HCT116 (cell line): ENCODE results near the gene POLR2A. TPM values are rescaled to one million over a fixed set of nuclear protein-coding genes. Genes with fewer than 3 reads are reported as not detected.

ENCODE experiments used
- ATAC-seq: fragments of 200-7000 bp; cut with Tn5 transposase; 2 replicates; pipeline ENCODE4 v1.9.1; 2020; ENCODE audit warnings: mild to moderate bottlenecking, moderate library complexity
- BruUV-seq: library from RNA; stranded (reverse); fragments of 400-500 nt; replicated peaks from 2 replicates; lab custom pipeline; 2021; lab: Mats Ljungman, UMichigan
- CTCF ChIA-PET: fragments of 300-600 bp; sonication (Branson Sonifier 250); formaldehyde crosslinking; loops from one replicate; lab custom pipeline; 2021; ENCODE audit warnings: antibody characterized with exemption; lab: Charles Lee
- POLR2A ChIA-PET: fragments of 300-600, 350-600 bp; sonication (Branson Sonifier 250); formaldehyde crosslinking; loops from one replicate; lab custom pipeline; 2021; ENCODE audit warnings: antibody characterized with exemption; lab: Charles Lee
- RAD21 ChIA-PET, 2 experiments: fragments of 300-600 bp; sonication (Branson Sonifier 250); formaldehyde crosslinking; loops; one replicate each; lab custom pipeline; 2023; ENCODE audit warnings: low total read pairs in 2 of 2; ENCODE audit not compliant: uncharacterized antibody in 2 of 2, unreplicated experiment in 2 of 2, low non-redundant PET in 1 of 2; lab: Charles Lee
- DNase-seq: peaks from one replicate; pipeline ENCODE4 v3.0.0-alpha.2; 2010; ENCODE audit warnings: low read depth, low spot score
- H2AFZ ChIP-seq: fragments of 200-600 bp; shearing (Covaris generic), sonication (generic); 2 replicates; pipeline ENCODE4 v1.6.1; 2017; ENCODE audit warnings: low read depth, mixed run types, mixed read lengths, antibody characterized with exemption, low read length; ENCODE audit not compliant: poor library complexity, severe bottlenecking
- H3K27ac ChIP-seq: 2 replicates; pipeline ENCODE4 v1.5.1; 2012; ENCODE audit warnings: low read depth, low read length
- H3K27me3 ChIP-seq: fragments of 200-600 bp; sonication (generic); 2 replicates; pipeline ENCODE4 v1.6.1; 2016; ENCODE audit warnings: mixed run types, low read length, mixed read lengths; ENCODE audit not compliant: insufficient read depth
- H3K36me3 ChIP-seq, 2 experiments: fragments of 200-500 bp in 1 of 2; fragments of 200-600 bp in 1 of 2; sonication (Bioruptor generic) in 1 of 2; sonication (generic) in 1 of 2; 2 replicates each; pipeline versions ENCODE4 v1.5.1 to v1.6.1; 2014 to 2016; ENCODE audit warnings: low read length in 2 of 2, inconsistent platforms in 1 of 2, mixed read lengths in 1 of 2, mixed run types in 1 of 2; ENCODE audit not compliant: insufficient read depth in 2 of 2, control insufficient read depth in 1 of 2
- H3K4me1 ChIP-seq, 2 experiments: fragments of 200-600 bp in 1 of 2; sonication (generic) in 1 of 2; 2 replicates each; pipeline versions ENCODE4 v1.5.1 to v1.6.1; 2012 to 2017; ENCODE audit warnings: low read length in 2 of 2, inconsistent platforms in 1 of 2, mild to moderate bottlenecking in 1 of 2, mixed read lengths in 1 of 2, mixed run types in 1 of 2, moderate library complexity in 1 of 2; ENCODE audit not compliant: insufficient read depth in 2 of 2, control insufficient read depth in 1 of 2
- H3K4me2 ChIP-seq: fragments of 200-600 bp; sonication (generic); 2 replicates; pipeline ENCODE4 v1.6.1; 2017; ENCODE audit warnings: mixed run types, low read length, mixed read lengths
- H3K4me3 ChIP-seq, 2 experiments: fragments of 200-600 bp in 1 of 2; sonication (generic) in 1 of 2; replicated peaks in 1 of 2; 2 replicates each; pipeline ENCODE4 v1.5.1; 2011 to 2016; ENCODE audit warnings: low read length in 2 of 2, control low read depth in 1 of 2, low read depth in 1 of 2, mild to moderate bottlenecking in 1 of 2, mixed read lengths in 1 of 2, mixed run types in 1 of 2
- H3K79me2 ChIP-seq: fragments of 200-600 bp; sonication (generic); 2 replicates; pipeline ENCODE4 v1.6.1; 2017; ENCODE audit warnings: mild to moderate bottlenecking, mixed run types, low read length, moderate library complexity, mixed read lengths; ENCODE audit not compliant: insufficient read depth
- H3K9ac ChIP-seq: fragments of 200-600 bp; sonication (generic); 2 replicates; pipeline ENCODE4 v1.6.1; 2016; ENCODE audit warnings: low read length, mixed read lengths
- H3K9me2 ChIP-seq: fragments of 200-600 bp; sonication (generic), shearing (Covaris generic); 2 replicates; pipeline ENCODE4 v1.6.1; 2017; ENCODE audit warnings: mixed run types, mild to moderate bottlenecking, moderate library complexity; ENCODE audit not compliant: insufficient read depth
- H3K9me3 ChIP-seq, 2 experiments: fragments of 200-500 bp in 1 of 2; fragments of 200-600 bp in 1 of 2; sonication (Bioruptor generic) in 1 of 2; sonication (generic) in 1 of 2; 2 replicates each; pipeline ENCODE4 v1.6.1; 2014 to 2017; ENCODE audit warnings: low read length in 2 of 2, mixed read lengths in 2 of 2, inconsistent platforms in 1 of 2, low read depth in 1 of 2, mild to moderate bottlenecking in 1 of 2, mixed run types in 1 of 2, moderate library complexity in 1 of 2; ENCODE audit not compliant: control insufficient read depth in 1 of 2, insufficient read depth in 1 of 2
- H4K20me1 ChIP-seq: fragments of 200-600 bp; sonication (generic), shearing (Covaris generic); 2 replicates; pipeline ENCODE4 v1.6.1; 2017; ENCODE audit warnings: mixed run types, mild to moderate bottlenecking, moderate library complexity; ENCODE audit not compliant: insufficient read depth
- CBX3 ChIP-seq: IDR thresholded peaks from 2 replicates; pipeline ENCODE4 v1.6.1; 2012; ENCODE audit warnings: low read depth
- CEBPB ChIP-seq: IDR thresholded peaks from 2 replicates; pipeline ENCODE4 v1.6.1; 2012; ENCODE audit warnings: low read depth
- EGR1 ChIP-seq: IDR thresholded peaks from 2 replicates; pipeline ENCODE4 v1.6.1; 2012; ENCODE audit warnings: low read depth
- ELF1 ChIP-seq: IDR thresholded peaks from 2 replicates; pipeline ENCODE4 v1.6.1; 2012; ENCODE audit warnings: low read depth, borderline replicate concordance
- EZH2 ChIP-seq: fragments of 200-600 bp; sonication (generic); IDR thresholded peaks from 2 replicates; pipeline ENCODE4 v1.6.1; 2017; ENCODE audit warnings: antibody characterized with exemption, mixed run types
- EZH2phosphoT487 ChIP-seq: fragments of 200-600 bp; IDR thresholded peaks from 2 replicates; pipeline ENCODE4 v1.6.1; 2018; ENCODE audit warnings: antibody characterized with exemption, borderline replicate concordance
- POLR2A ChIP-seq: IDR thresholded peaks from 2 replicates; pipeline ENCODE4 v1.7.0; 2011; ENCODE audit warnings: borderline replicate concordance; ENCODE audit not compliant: insufficient read depth, insufficient read length; ENCODE audit errors: extremely low read depth
- POLR2AphosphoS5 ChIP-seq: IDR thresholded peaks from 2 replicates; pipeline ENCODE4 v1.6.1; 2011; ENCODE audit warnings: mild to moderate bottlenecking, low read depth, low read length, moderate library complexity
- RAD21 ChIP-seq: IDR thresholded peaks from 2 replicates; pipeline ENCODE4 v1.6.1; 2012; ENCODE audit warnings: low read depth, mild to moderate bottlenecking
- SP1 ChIP-seq: IDR thresholded peaks from 2 replicates; pipeline ENCODE4 v1.6.1; 2012; ENCODE audit warnings: low read depth
- ZBTB33 ChIP-seq: IDR thresholded peaks from 2 replicates; pipeline ENCODE4 v1.6.1; 2011; ENCODE audit warnings: mild to moderate bottlenecking, low read length, moderate library complexity; ENCODE audit not compliant: insufficient replicate concordance; ENCODE audit errors: extremely low read depth
- intact Hi-C: fragments of 100-400 bp; cut with micrococcal nuclease; formaldehyde crosslinking; loops from 2 replicates; pipeline ENCODE4 v1.10.0; 2022
- total RNA-seq: library from RNA; stranded (reverse); gene quantifications from one replicate; pipeline ENCODE4 v1.2.1, GENCODE V29; 2021; ENCODE audit not compliant: unreplicated experiment

The POLR2A gene
- total RNA-seq, 1 experiment from 2014 or later: 205 TPM

GRCh38 chr17:7509937-7510336 is 25.8 kb downstream of the POLR2A start:
- peaks cover 59 to 84% of the 10 kb centered on the region in 2 experiments for H3K36me3 ChIP-seq

More at GRCh38 chr17:7509937-7510336, 25.8 kb downstream of the POLR2A start:
- ChIA-PET CTCF (no interaction called here), RAD21 (no interaction called here), POLR2A (no interaction called here)
- Histone ChIP-seq H3K9me3 (no peaks in the 10 kb centered on the region), H2AFZ (no peak overlapping the region), H3K4me1 (no peaks in the 10 kb centered on the region), H3K27me3 (no peaks in the 10 kb centered on the region), H3K9ac (no peak overlapping the region), H3K79me2 (peaks cover 13% of the 10 kb centered on the region; the same call in 1 of the 2 replicates), H4K20me1 (no peaks in the 10 kb centered on the region), H3K27ac (no peak overlapping the region), H3K9me2 (no peaks in the 10 kb centered on the region), H3K4me2 (no peak overlapping the region), H3K4me3 (no peak overlapping the region)
- no peak for ATAC-seq
- BruUV-seq: no TSS peak
- DNase-seq: no peak
- intact Hi-C loops: loop anchor here (5.0 kb wide), 1 partner anchor 177 kb away; the partner anchor contains the start of genes TP53 and WRAP53
- TF ChIP-seq CBX3: no peak
- TF ChIP-seq RAD21: no peak
- no peak for TF ChIP-seq EGR1
- TF ChIP-seq SP1: no peak
- no peak for TF ChIP-seq POLR2AphosphoS5
- TF ChIP-seq ZBTB33: no peak
- no peak for TF ChIP-seq EZH2phosphoT487
- no peak for TF ChIP-seq POLR2A
- TF ChIP-seq EZH2: no peak
- no peak for TF ChIP-seq CEBPB
- no peak for TF ChIP-seq ELF1
